IPS-18a (cell line): Measurements from ENCODE around the gene DISP3.
"Not testable (repeated sequence)": the region's sequence is repeated elsewhere in the genome, so short reads cannot be mapped to it uniquely, and the experiment has no call there.

Experiments used
- H3K27ac ChIP-seq: one replicate; pipeline ENCODE4 v1.5.1; 2013; ENCODE audit warnings: low read length
- H3K27me3 ChIP-seq: one replicate; pipeline ENCODE4 v1.6.1; 2013; ENCODE audit warnings: mild to moderate bottlenecking, low read length; ENCODE audit not compliant: control insufficient read depth, insufficient read depth
- H3K36me3 ChIP-seq: one replicate; pipeline ENCODE4 v1.6.1; 2013; ENCODE audit warnings: low read depth, low read length; ENCODE audit not compliant: control insufficient read depth
- H3K4me1 ChIP-seq: one replicate; pipeline ENCODE4 v1.6.1; 2013; ENCODE audit warnings: low read depth, low read length; ENCODE audit not compliant: control insufficient read depth
- H3K4me3 ChIP-seq: one replicate; pipeline ENCODE4 v1.5.1; 2013; ENCODE audit warnings: low read length
- H3K9ac ChIP-seq: one replicate; pipeline ENCODE4 v1.6.1; 2013; ENCODE audit warnings: mild to moderate bottlenecking, low read length, moderate library complexity
- H3K9me3 ChIP-seq: one replicate; pipeline ENCODE4 v1.6.1; 2013; ENCODE audit warnings: low read depth, low read length; ENCODE audit not compliant: control insufficient read depth

DISP3 gene

GRCh38 chr1:11580049-11580448 lies 101.1 kb downstream of the DISP3 start:
- H3K9ac ChIP-seq, H3K27ac ChIP-seq, H3K4me1 ChIP-seq, H3K27me3 ChIP-seq, H3K36me3 ChIP-seq, H3K9me3 ChIP-seq, H3K4me3 ChIP-seq: not testable (repeated sequence)

DNA sequence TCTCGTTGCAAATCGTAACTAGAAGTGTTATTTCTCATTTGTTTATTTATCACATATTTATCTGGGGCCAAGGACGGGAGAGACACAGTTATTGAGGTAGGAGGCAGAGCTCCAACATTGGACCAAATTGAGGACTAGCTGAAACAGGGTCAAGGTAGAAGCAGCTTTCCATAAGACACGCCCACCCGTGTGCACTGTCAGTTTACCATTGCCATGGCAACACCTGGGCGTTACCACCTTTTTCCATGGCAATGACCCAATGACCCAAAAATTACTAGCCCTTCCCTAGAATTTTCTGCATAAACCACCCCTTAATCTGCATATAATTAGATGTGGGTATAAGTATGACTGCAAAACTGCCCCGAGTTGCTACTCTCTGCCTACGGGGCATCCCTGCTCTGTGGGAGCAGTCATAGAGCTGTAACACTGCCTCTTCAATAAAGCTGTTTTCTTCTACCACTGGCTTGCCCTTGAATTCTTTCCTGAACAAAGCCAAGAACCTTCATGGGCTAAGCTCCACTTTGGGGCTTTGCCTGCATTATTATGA lies 102.6 kb downstream of the DISP3 start:
- Histone ChIP-seq H3K4me3 (no peak overlapping the region), H3K9ac (no peak overlapping the region), H3K27me3 (no peaks in the 10 kb centered on the region), H3K9me3 (no peaks in the 10 kb centered on the region), H3K4me1 (no peaks in the 10 kb centered on the region), H3K27ac (no peak overlapping the region), H3K36me3 (no peaks in the 10 kb centered on the region)

GRCh38 chr1:11585389-11585788 lies 106.4 kb downstream of the DISP3 start:
- H3K27me3 ChIP-seq: no peaks in the 10 kb centered on the region
- no peak overlapping the region for H3K4me3 ChIP-seq
- no peaks in the 10 kb centered on the region for H3K4me1 ChIP-seq
- no peak overlapping the region for H3K9ac ChIP-seq
- H3K9me3 ChIP-seq: no peaks in the 10 kb centered on the region
- no peak overlapping the region for H3K27ac ChIP-seq
- no peaks in the 10 kb centered on the region for H3K36me3 ChIP-seq
